WTC11 (cell line): Measurements from ENCODE around the gene TRIM47. TPM values are rescaled to one million over a fixed set of nuclear protein-coding genes. Genes with fewer than 3 reads are reported as not detected.

Experiments
- AFF4 ChIP-seq: sonication (generic); formaldehyde crosslinking; IDR thresholded peaks from 2 replicates; pipeline ENCODE4 v1.8.1; 2023; ENCODE audit warnings: mild to moderate bottlenecking, missing genetic modification reagents, borderline replicate concordance
- ATF2 ChIP-seq: sonication (generic); formaldehyde crosslinking; IDR thresholded peaks from 2 replicates; pipeline ENCODE4 v1.8.1; 2022; ENCODE audit warnings: low read depth, missing genetic modification reagents, borderline replicate concordance
- ATF6 ChIP-seq: sonication (generic); formaldehyde crosslinking; IDR thresholded peaks from 2 replicates; pipeline ENCODE4 v1.8.1; 2023; ENCODE audit warnings: mild to moderate bottlenecking, missing genetic modification reagents
- E2F4 ChIP-seq: sonication (generic); formaldehyde crosslinking; IDR thresholded peaks from 2 replicates; pipeline ENCODE4 v1.8.1; 2022; ENCODE audit warnings: low read depth, mild to moderate bottlenecking, moderate library complexity, missing genetic modification reagents, borderline replicate concordance
- E2F5 ChIP-seq: sonication (generic); formaldehyde crosslinking; IDR thresholded peaks from 2 replicates; pipeline ENCODE4 v1.8.1; 2022; ENCODE audit warnings: mild to moderate bottlenecking, moderate library complexity, missing genetic modification reagents
- ELF4 ChIP-seq: sonication (generic); formaldehyde crosslinking; IDR thresholded peaks from 2 replicates; pipeline ENCODE4 v1.8.1; 2022; ENCODE audit warnings: low read depth, mild to moderate bottlenecking, moderate library complexity, missing genetic modification reagents
- ERG ChIP-seq: fragments of 250-450 bp; sonication (Bioruptor Pico); IDR thresholded peaks from 2 replicates; pipeline ENCODE4 v1.8.0; 2021; ENCODE audit warnings: mild to moderate bottlenecking
- ETV6 ChIP-seq: sonication (generic); formaldehyde crosslinking; IDR thresholded peaks from 2 replicates; pipeline ENCODE4 v1.8.1; 2022; ENCODE audit warnings: mild to moderate bottlenecking, missing genetic modification reagents
- GABPB1 ChIP-seq: sonication (generic); formaldehyde crosslinking; IDR thresholded peaks from 2 replicates; pipeline ENCODE4 v1.8.1; 2023; ENCODE audit warnings: mild to moderate bottlenecking, missing genetic modification reagents
- NFYB ChIP-seq: sonication (generic); formaldehyde crosslinking; conservative IDR thresholded peaks from 2 replicates; pipeline ENCODE4 v1.8.0; 2022; ENCODE audit warnings: low read depth, missing genetic modification reagents
- OVOL2 ChIP-seq: fragments of 250-450 bp; sonication (Bioruptor Pico); IDR thresholded peaks from 2 replicates; pipeline ENCODE4 v1.9.0; 2021; ENCODE audit warnings: mild to moderate bottlenecking, borderline replicate concordance
- SMAD3 ChIP-seq: sonication (generic); formaldehyde crosslinking; IDR thresholded peaks from 2 replicates; pipeline ENCODE4 v1.8.0; 2022; ENCODE audit warnings: missing genetic modification reagents, mild to moderate bottlenecking, borderline replicate concordance
- SMAD4 ChIP-seq: sonication (generic); formaldehyde crosslinking; IDR thresholded peaks from 2 replicates; pipeline ENCODE4 v1.8.0; 2022; ENCODE audit warnings: mild to moderate bottlenecking, missing genetic modification reagents
- STAT6 ChIP-seq: sonication (generic); formaldehyde crosslinking; conservative IDR thresholded peaks from 2 replicates; pipeline ENCODE4 v1.8.1; 2023; ENCODE audit warnings: mild to moderate bottlenecking, low read depth, missing genetic modification reagents, moderate library complexity
- ZMAT4 ChIP-seq: fragments of 250-450 bp; sonication (Bioruptor Pico); IDR thresholded peaks from 2 replicates; pipeline ENCODE4 v1.9.0; 2021; ENCODE audit warnings: mild to moderate bottlenecking
- ZNF219 ChIP-seq: sonication (generic); formaldehyde crosslinking; IDR thresholded peaks from 2 replicates; pipeline ENCODE4 v1.8.0; 2023; ENCODE audit warnings: missing genetic modification reagents, mild to moderate bottlenecking, borderline replicate concordance
- ZNF281 ChIP-seq: sonication (generic); formaldehyde crosslinking; IDR thresholded peaks from 2 replicates; pipeline ENCODE4 v1.8.0; 2023; ENCODE audit warnings: mild to moderate bottlenecking, missing genetic modification reagents
- ZNF512 ChIP-seq: sonication (generic); formaldehyde crosslinking; IDR thresholded peaks from 2 replicates; pipeline ENCODE4 v1.8.1; 2022; ENCODE audit warnings: missing genetic modification reagents, borderline replicate concordance
- total RNA-seq: library from RNA; stranded (reverse); gene quantifications from 3 replicates; pipeline ENCODE4 v1.2.3, GENCODE V29; 2021

The TRIM47 gene
- total RNA-seq, 1 experiment from 2014 or later = 10.0 TPM

GRCh38 chr17:75896415-75897159 is 18.2 kb upstream of the TRIM47 start, which contains the start of gene TRIM65 (continued):
- TF ChIP-seq E2F5 (CRISPR knock-in tag) (peak; percentile 53; the same call in 1 of the 2 replicates), NFYB (CRISPR knock-in tag) (0 out of 2 replicates have a peak, but pooled peaks have one; percentile 2), OVOL2 (no peak), ATF2 (CRISPR knock-in tag) (no peak), ETV6 (CRISPR knock-in tag) (peak; percentile 93), ZMAT4 (CRISPR knock-in tag) (no peak), ZNF281 (CRISPR knock-in tag) (peak; percentile 21; the same call in 1 of the 2 replicates), SMAD3 (no peak), SMAD4 (CRISPR knock-in tag) (no peak), AFF4 (CRISPR knock-in tag) (no peak), GABPB1 (no peak; the same call in 1 of the 2 replicates), ELF4 (CRISPR knock-in tag) (peak; percentile 52; the same call in 1 of the 2 replicates), ZNF512 (CRISPR knock-in tag) (no peak), E2F4 (CRISPR knock-in tag) (no peak; the same call in 1 of the 2 replicates), STAT6 (CRISPR knock-in tag) (no peak), ATF6 (CRISPR knock-in tag) (no peak), ZNF219 (CRISPR knock-in tag) (no peak), ERG (CRISPR knock-in tag) (no peak)
